ENCODE results near the gene EIF4B.

The EIF4B gene

DNA sequence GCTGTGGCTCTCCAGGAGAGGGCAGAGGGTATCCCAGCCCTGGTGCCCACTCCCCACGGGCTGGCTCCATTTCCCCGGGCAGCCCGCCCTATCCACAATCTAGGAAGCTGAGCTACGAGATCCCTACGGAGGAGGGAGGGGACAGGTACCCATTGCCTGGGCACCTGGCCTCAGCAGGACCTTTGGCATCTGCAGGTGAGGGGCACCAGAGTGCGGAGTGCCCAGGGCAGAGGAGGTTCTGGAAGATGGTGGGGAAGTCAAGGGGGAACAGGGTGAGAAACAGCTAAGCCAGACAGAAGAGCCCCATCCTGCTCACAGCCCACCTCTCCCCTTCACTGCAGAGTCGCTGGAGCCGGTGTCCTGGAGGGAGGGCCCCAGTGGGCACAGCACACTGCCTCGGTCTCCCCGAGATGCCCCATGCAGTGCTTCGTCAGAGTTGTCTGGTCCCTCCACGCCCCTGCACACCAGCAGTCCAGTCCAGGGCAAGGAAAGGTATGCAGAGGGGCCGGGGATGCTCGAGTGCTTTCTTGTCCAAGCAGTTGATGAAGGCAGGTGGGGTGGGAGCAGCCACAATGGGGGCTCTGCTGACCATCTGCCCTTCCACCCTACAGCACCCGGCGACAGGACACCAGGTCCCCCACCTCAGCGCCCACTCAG, 53.9 kb downstream of the EIF4B start:
- no peak for TF ChIP-seq CTCF (conservative IDR thresholded peaks at IDR 0.05; ENCODE audit: low read length)
- H3K4me3 ChIP-seq (ENCODE audit: low read length): no peak overlapping the region
- no peak for DNase-seq (ENCODE audit: low read depth)

GRCh38 chr12:53060721-53061276, 54.5 kb downstream of the EIF4B start:
- no peak overlapping the region for H3K4me3 ChIP-seq (ENCODE audit: low read length)
- TF ChIP-seq CTCF (conservative IDR thresholded peaks at IDR 0.05; ENCODE audit: low read length): no peak
- no peak for DNase-seq (ENCODE audit: low read depth)

DNA sequence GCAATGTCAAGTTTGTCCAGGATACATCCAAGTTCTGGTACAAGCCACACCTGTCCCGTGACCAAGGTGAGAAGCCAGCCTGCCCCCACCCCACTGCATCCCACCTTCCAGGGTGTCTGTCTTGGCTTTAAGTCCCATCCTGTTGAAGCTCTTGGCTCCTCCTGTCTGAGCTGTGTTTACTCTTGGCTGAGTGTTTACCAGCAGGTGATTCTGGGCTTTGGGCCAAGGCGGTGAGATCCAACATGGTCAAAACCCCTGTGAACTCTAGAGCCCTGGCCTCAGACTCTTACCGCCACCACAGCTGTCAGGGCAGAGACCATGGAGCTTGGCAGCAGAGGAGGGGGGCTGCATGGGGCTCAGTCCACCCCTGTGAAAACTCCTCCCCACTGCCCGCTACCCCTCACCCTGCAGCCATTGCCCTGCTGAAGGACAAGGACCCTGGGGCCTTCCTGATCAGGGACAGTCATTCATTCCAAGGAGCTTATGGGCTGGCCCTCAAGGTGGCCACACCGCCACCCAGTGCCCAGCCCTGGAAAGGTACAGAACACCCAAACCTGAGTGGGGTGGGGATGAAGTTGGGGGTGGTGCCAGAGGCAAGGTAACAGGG, 55.3 kb downstream of the EIF4B start:
- no peak overlapping the region for H3K4me3 ChIP-seq (ENCODE audit: low read length)
- TF ChIP-seq CTCF (conservative IDR thresholded peaks at IDR 0.05; ENCODE audit: low read length): 0 out of 2 replicates have a peak, but pooled peaks have one; percentile 3
- no peak for DNase-seq (ENCODE audit: low read depth)

DNA sequence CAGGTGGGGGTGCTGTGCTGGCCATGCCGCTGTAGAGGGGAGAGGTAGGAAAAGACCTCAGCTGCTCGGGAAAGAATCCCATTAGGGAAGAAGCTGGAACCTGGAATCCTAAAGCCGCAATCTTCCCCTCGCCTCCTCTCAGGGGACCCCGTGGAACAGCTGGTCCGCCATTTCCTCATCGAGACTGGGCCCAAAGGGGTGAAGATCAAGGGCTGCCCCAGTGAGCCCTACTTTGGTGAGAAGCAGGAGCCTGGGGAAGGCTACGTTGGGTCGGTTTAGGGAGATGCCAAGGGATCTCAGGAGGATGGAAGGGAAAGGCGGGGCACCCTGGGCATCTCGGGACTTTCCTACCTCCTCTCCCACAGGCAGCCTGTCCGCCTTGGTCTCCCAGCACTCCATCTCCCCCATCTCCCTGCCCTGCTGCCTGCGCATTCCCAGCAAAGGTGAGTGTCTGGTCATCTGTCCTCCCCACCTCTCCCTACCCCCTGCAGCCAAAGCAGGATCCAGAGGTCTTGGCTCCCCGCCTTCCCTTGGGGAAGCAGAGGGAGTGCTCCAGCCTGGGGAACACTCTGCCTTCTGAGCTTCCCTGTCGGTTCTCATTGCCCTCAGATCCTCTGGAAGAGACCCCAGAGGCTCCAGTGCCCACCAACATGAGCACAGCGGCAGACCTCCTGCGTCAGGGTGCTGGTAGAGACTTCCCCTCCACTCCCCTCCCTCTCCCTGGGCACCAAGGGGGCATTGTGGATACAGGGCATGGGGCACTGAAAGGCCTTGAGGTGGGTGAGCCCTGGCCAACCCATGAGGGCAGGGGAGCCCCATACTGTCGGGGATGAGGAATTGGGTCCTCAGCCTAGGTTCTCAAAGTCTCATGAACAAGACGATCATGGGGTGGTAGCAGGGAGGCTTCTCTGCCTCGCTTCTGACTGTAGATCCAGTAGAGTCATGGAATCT, 56.0 kb downstream of the EIF4B start:
- no peak for TF ChIP-seq CTCF (conservative IDR thresholded peaks at IDR 0.05; ENCODE audit: low read length)
- no peak for DNase-seq (ENCODE audit: low read depth)
- no peak overlapping the region for H3K4me3 ChIP-seq (ENCODE audit: low read length)

GRCh38 chr12:53062977-53063707, 56.9 kb downstream of the EIF4B start:
- DNase-seq (ENCODE audit: low read depth): no peak
- no peak for TF ChIP-seq CTCF (conservative IDR thresholded peaks at IDR 0.05; ENCODE audit: low read length)
- H3K4me3 ChIP-seq (ENCODE audit: low read length): no peak overlapping the region

DNA sequence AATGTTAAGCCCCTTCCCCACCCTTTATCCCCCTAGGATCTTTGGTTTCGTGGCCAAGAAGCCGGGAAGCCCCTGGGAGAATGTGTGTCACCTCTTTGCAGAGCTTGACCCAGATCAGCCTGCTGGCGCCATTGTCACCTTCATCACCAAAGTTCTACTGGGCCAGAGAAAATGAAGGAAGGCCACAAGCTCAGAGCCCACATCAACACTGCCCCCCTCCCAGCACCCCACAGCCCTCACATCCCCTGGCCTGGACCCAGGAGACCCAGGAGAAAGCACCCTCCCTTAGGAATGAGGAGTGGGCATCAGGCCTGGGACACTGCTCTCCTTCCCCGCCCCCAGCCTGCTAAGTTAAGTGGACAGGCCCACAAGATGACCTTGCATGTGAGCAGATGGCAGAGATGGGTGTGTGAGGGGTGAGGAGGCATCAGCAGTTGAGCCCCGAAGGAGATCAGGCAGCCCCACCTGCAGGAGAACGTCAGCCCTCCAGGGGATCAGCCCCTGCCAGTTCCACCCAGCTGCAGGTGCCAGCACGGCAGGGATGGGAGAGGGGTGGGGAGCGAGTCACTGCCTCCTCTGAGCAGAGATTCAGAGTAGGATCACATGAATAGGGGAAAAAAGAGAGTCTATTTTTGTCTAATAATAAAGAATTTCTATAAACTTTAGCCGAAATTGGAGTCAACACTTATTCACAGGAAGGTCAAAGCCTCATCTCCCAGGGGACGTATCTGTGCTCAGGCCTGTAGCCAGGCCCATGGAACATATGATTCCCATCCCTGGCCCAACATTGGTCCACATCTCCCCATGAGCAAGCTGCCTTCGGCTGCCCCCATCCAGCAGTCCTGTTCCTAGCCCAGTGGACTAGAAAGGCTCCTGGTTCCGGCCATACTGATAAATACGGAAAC, 57.7 kb downstream of the EIF4B start:
- peak; percentile 81 for DNase-seq (ENCODE audit: low read depth)
- no peak; the same call in 1 of the 2 replicates for TF ChIP-seq CTCF (conservative IDR thresholded peaks at IDR 0.05; ENCODE audit: low read length)
- H3K4me3 ChIP-seq (ENCODE audit: low read length): no peak overlapping the region
